Stimulated activated CD4-positive, alpha-beta T cell treated with anti-CD3 and anti-CD28 coated beads, Interleukin-4, amount 100 ng/mL, for 4 hours (primary cell): ENCODE data around the gene VPS26A.
"Not testable (repeated sequence)": the region's sequence is repeated elsewhere in the genome, so short reads cannot be mapped to it uniquely, and the experiment has no call there.

Experiments used
- DNase-seq, 2 experiments: peaks; one replicate each; pipeline ENCODE4 v3.0.0-alpha.2; 2020

The VPS26A gene

GRCh38 chr10:69103784-69104183 lies 20.2 kb upstream of the VPS26A start:
- DNase-seq = no peak

DNA sequence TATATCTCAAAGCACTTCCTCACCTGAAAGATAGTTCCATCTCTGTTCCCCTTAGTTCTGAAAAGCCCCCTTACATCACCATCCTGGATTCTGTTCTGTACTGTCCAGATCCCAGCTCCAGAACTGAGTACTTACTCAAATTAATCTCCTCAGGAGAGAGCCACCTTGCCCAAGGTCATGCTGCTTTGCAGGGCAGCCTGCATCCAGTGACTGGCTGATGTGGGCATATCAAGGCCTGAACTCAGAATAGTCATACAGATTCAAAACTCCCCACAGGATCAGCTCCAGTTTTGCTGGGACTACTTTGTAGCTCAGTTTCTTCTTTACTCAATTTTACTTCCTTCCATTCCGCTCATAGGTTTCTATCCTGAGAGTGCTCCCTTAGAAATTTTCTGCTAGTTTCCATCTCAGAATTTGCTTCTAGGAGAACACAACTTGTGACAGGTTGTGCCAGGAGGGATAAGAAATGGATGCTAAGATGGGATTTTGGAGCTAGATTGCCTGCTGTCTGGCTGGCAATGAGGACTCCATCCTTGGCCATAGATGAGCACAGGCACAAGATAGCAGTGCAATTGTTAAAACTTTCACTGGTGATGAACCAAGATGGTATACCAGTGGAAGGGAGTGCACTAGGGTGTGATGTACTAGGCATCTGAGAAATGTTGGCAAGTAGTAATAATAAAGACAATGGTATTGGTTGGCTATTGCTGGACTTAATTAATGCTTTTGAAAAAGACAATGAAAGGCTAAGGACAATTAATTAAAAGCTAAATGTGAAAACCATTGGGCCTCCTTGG lies 18.8 kb upstream of the VPS26A start:
- DNase-seq = no peak

DNA sequence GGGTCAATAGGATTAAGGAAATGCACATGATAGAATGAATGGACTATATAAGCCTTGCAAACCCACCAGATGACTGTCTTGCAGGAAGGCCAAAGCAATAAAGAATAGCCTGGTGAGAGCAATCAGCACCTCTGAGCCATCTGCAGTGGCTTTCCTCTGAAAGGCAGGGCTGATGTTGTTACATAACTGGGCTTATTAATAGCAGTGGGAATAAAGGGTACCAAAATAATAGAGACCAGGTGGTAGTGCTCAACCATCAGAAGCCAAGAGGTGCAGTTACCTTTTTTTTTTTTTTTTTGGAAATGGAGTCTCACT lies 16.8 kb upstream of the VPS26A start:
- no peak for DNase-seq

DNA sequence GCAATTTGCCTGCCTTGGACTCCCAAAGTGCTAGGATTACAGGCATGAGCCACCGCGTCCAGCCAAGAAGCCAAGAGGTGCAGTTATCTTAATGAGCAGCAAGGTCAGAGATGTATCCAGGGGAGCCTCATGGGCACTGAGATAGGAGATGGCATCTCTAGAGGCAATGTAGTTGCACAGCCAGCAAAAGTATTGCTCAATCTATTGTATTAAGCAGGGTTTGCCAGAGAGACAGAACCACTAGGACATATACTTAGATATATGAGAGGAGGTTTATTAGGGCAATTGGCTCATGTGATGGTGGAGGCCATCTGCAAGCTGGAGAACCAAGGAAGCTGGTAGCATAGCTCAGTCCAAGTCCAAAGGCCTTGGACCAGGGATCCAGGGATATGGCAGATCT lies 16.3 kb upstream of the VPS26A start:
- no peak for DNase-seq

DNA sequence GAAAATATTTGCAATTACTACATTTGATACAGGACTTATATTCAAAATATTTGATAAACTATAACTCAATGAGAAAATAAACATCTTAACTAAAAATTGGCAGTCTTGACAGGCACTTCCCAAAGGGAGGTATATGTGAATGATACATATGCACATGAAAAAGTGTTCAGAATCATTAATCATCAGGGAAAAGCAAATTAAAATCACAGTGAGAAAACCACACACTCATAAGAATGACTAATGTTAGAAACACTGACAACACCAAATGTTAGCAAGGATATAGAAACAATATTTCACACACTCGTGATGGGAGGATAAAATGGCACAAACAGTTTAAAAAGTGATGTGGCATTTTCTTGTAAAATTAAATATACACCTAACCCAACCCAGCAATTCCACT lies 4.1 kb upstream of the VPS26A start:
- no peak for DNase-seq

- no peak for DNase-seq
These were observed 652 bp upstream of the VPS26A start for GRCh38 chr10:69123306-69123746.

DNA sequence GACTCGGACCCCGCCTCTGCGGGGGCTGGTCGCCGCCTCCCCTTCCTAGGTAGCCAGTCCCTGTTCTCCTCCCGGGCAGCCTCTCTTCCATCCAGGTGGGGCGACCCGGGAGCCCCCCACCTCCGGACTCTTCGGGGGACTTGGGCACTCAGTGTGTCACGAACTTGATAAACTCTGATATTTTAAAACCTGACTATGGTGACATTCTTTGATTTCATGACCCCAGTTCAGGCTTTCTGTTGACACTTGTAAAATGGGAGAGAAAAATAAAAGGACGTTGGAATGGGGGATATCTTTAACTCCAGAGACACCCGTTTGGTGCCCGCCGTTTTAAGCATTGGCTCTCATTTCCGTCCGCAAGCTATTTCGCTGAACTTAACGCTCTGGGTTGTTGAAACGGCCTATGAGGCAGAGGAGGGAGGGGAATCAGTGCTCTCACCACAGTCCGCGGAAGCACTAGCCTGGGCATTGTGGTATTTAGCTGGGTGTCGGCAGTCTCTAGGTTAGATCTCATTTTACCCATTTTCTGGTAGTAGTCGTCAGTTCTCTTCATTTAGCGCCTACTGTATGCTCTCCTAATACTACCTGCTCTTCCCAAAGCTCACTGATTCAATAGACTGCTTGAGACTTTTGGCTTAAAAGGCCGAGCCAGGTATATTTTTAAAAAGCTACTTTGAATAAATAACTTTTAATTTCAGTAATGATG lies 738 bp downstream of the VPS26A start:
- DNase-seq = peak; percentile 31 to 39

- no peak for DNase-seq
These were observed 1.6 kb downstream of the VPS26A start for GRCh38 chr10:69125554-69125953.

DNA sequence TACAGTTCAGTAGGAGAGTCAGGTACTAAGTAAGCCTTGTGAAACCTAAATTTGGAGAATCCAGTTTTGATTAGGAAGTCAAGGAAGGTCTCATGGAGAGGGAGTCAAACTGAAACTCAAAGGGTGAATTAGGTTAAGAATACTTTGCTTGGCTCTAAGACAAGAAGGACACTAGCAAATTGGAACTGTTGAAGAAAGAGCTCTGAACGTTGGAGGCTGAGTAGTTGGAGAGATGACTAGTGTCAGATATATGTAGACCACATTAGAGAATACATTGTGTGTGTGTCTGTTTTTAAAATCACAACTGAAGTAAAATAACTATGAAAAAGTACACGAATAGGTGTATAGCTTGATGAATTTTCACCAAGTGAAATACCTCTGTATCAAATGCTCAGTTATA lies 6.3 kb downstream of the VPS26A start:
- no peak for DNase-seq

- DNase-seq = no peak
These were observed 16.0 kb downstream of the VPS26A start for GRCh38 chr10:69139961-69140360.

DNA sequence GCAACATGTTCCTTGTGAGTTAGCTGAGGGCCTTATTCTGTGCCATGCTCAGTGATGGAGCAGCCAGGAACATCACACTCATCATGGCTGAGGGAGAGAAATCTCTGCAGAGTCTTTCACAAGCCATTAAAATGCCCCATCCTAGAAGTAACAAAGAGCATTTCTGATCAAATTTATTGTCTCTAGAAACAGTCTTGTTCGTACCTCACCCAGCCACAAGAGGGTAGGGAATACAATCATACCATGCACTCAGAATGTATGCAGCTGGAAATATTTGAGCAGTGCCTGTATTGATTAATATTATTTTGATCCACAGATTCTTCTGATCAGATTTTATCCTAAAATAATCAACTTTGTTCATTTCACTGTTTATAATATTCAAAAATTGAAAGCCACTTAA lies 17.3 kb downstream of the VPS26A start:
- no peak for DNase-seq

GRCh38 chr10:69142074-69142473 lies 18.1 kb downstream of the VPS26A start:
- DNase-seq = not testable (repeated sequence)

DNA sequence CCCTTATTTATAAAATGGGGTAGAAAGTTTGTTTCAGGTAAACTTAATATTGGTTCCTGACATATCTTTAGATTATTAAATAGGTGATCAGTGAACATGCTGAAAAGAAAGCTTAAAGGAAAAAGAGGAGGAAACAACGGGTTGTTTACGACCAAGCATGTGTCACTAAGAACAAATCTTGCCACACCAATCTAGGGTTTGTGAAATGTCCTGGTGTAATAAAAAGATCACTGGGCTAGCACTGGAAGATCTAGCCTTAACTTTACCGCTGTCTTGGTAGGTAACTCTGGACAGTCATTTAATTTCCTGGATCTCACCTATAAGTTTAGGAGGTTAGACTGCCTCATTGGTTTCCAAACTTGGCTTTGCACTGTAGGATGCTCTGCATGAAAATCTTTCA lies 19.0 kb downstream of the VPS26A start:
- no peak for DNase-seq

DNA sequence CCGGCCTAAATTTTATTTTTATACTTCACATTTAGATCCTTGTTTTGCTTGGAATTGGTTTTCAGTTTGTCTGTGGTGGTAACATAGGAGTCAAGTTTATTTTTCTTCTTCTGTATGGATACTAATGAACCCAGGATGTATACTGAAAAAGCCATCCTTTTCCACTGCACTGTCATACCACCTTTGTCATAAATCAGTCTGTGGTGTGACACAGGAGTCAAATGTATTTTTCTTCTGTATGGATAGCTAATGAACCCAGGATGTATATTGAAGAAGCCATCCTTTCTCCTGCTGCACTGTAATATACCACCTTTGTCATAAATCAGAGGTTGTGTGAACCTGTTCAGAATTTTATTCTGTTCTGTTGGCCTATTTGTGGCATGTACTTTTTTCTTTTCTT lies 21.4 kb downstream of the VPS26A start:
- DNase-seq = no peak

DNA sequence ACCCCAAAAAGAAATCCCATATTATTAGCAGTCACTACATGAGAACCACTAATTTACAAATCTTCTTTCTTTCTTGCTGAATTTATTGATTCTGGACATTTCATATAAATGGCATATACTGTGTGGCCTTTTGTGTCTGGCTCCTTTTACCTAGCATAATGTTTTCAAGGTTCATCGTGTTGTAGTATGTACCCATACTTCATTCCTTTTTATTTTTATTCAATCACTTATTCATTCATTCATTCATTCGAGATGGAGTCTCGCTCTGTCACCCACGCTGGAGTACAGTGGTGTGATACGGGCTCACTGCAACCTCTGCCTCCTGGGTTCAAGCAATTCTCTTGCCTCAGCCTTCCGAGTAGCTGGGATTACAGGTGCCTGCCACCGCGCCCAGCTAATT lies 21.9 kb downstream of the VPS26A start:
- no peak for DNase-seq

- no peak for DNase-seq
These were observed 22.8 kb downstream of the VPS26A start for GRCh38 chr10:69146759-69147158.

DNA sequence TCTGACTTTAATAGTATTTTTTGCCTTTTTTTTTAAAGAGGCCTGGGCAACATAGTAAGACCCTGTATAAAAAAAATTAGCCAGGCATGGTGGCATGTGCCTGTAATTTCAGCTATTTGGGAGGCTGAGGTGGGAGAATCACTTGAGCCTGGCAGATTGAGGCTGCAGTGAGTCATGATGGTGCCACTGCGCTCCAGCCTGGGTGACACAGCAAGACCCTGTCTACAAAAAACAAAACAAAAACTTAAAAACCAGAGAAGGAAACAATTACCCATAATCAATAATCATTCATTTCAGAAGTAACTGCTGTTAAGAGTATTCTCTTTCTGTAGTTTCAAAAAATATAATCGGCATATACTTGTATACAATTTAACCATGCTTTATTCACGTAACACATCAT lies 28.0 kb downstream of the VPS26A start:
- no peak for DNase-seq

DNA sequence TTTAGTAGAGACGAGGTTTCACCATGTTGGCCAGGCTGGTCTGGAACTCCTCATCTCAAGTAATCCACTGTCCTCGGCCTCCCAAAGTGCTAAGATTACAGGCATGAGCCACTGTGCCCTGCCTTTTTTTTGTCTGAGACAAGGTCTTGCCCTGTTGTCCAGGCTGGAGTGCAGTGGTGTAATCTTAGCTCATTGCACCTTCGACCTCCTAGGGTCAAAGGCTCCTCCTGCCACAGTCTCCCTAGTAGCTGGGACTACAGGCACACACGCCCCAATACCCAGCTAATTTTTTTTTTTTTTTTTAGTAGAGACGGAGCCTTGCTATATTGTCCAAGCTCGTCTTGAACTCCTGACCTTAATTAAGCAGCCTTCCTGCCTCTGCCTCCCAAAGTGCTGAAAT lies 29.2 kb downstream of the VPS26A start:
- DNase-seq = no peak

DNA sequence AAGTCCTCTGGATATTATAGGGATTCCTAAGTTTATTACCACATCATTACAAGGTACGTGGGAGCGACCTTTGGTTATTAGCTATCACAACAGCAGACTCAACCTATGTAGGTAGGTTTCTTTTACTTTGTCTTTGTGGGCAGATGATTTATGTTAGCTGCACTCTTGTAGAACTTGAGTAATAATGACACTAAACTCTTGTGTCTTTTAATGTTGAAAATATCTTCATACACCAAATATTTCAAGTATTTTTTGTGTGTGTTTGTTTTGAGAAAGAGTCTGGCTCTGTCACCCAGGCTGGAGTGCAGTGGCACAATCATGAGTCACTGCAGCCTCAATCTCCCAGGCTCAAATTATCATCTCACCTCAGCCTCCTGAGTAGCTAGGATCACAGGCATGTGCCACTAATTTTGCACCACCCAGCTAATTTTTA lies 36.8 kb downstream of the VPS26A start:
- no peak for DNase-seq

DNA sequence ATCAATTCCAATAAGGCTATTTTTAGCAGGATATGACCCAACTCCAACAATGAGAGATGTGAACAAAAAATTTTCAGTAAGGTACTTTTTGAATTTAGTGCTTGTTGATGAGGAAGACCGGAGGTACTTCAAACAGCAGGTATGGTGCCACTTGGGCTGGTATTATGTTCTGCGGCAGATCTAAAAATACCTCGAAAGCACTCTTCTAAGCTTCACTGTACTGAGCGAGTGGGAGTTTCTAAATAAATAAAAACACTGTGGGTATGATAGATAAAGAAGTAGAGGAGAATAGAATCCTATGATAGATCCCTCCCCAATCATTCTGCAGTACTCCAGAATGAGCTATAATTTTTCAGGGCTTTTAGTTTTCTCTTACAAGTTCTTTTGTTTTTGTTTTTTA lies 44.5 kb downstream of the VPS26A start:
- no peak for DNase-seq

- DNase-seq = no peak
These were observed 48.4 kb downstream of the VPS26A start for GRCh38 chr10:69172241-69172982.

GRCh38 chr10:69175326-69175725 lies 51.3 kb downstream of the VPS26A start:
- DNase-seq = not testable (repeated sequence)

DNA sequence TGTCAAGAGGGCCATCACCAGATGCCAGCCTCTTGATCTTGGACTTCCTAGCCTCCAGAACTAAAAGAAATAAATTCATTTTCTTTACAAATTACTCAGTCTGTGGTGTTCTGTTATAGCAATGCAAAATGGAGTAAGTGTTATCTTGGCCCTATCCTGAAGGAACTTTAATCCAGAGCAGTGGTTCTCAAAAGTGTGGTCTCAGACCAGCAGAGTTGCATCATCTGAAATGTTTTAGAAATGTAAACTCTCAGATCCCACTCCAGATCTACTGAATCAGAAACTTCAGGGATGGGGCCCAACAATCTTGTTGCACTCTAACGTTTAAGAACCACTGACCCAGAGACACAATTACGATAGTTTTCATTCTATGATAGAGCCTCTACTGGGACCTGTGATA lies 52.8 kb downstream of the VPS26A start:
- no peak for DNase-seq
